Ovary (tissue), 9 donors: ENCODE data around the gene GNAI2. TPM values are rescaled to one million over a fixed set of nuclear protein-coding genes. Genes with fewer than 3 reads are reported as not detected.

Experiments
- DNase-seq, 5 donors: peaks; one replicate each; pipeline ENCODE4 v3.0.0-alpha.2; 2019 to 2020
- H3K27ac ChIP-seq, 2 donors: fragments of 200-600 bp; one replicate each; pipeline versions ENCODE4 v1.5.1 to v1.8.0; 2019 to 2022
- H3K27me3 ChIP-seq: fragments of 200-600 bp; one replicate; pipeline ENCODE4 v1.8.0; 2022
- H3K36me3 ChIP-seq: fragments of 200-600 bp; sonication (generic); one replicate; pipeline ENCODE4 v1.5.1; 2019
- H3K4me1 ChIP-seq: one replicate; pipeline ENCODE4 v1.8.1; 2013; ENCODE audit warnings: mild to moderate bottlenecking, moderate library complexity; ENCODE audit not compliant: insufficient read depth
- H3K4me3 ChIP-seq: fragments of 200-600 bp; sonication (generic); one replicate; pipeline ENCODE4 v1.5.1; 2017
- H3K9me3 ChIP-seq, 2 donors: fragments of 200-600 bp in 1 of 2; sonication (generic) in 1 of 2; one replicate each; pipeline versions ENCODE4 v1.5.1 to v1.8.1; 2013 to 2019; ENCODE audit warnings: mild to moderate bottlenecking in 1 of 2, moderate library complexity in 1 of 2
- EP300 ChIP-seq: sonication (generic); formaldehyde crosslinking; IDR thresholded peaks from one replicate; pipeline ENCODE4 v1.6.1; 2017; ENCODE audit warnings: antibody characterized with exemption
- POLR2A ChIP-seq: fragments of 450-650 bp; IDR thresholded peaks from one replicate; pipeline ENCODE4 v1.6.1; 2017; ENCODE audit warnings: antibody characterized with exemption, mild to moderate bottlenecking, moderate library complexity
- WGBS, 3 donors: extraction: QIAGEN DNeasy Blood & Tissue Kit in 1 of 3; methylation state at CpG; one replicate each; pipeline versions ENCODE4 v1.1.5 to v1.1.7; 2013 to 2017; 5-methylcytosine and 5-hydroxymethylcytosine counted together
- intact Hi-C, 4 donors: fragments of 100-400 bp; cut with DNase I; formaldehyde crosslinking; loops; one replicate each; pipeline versions ENCODE4 v1.11.0 to v1.15.1; 2022 to 2023
- polyA plus RNA-seq, 2 donors: library from polyadenylated mRNA; stranded (reverse); fragments of 200-250 nt in 1 of 2; fragments of 350-450 nt in 1 of 2; fragmentation: Illumina TruSeq in 1 of 2; extraction: RNeasy Lipid Tissue Mini Kit (QIAGEN cat#74804) in 1 of 2; gene quantifications; one replicate each; pipeline ENCODE4 v1.2.3, GENCODE V29; 2013 to 2014
- total RNA-seq, 7 donors: library from RNA; depleted of rRNA in 2 of 7; stranded (reverse); fragments of >200 nt in 2 of 7; fragmentation: NEBNext Ultra II Directional in 3 of 7; extraction: Animal tissue kit (Norgen Biotek cat#: 25700) in 3 of 7; gene quantifications; one replicate each; pipeline versions ENCODE4 v1.1.0 to v1.2.4, GENCODE V29; 2016 to 2023
- TF ChIP-seq, protein P1 (sequence below), 3 donors: fragments of 450-650 bp in 2 of 3; fragments of 200-600 bp in 1 of 3; IDR thresholded peaks; one replicate each; pipeline versions ENCODE4 v1.5.1 to v1.8.0; 2016 to 2022; ENCODE audit warnings: antibody characterized with exemption in 3 of 3, mild to moderate bottlenecking in 1 of 3
- donor health status: DM: no; HTN: no; CAD: no; lungs with moderate emphysema.
- donor health status: DM: no; HTN: no; CAD: no.
- donor health status: Bipolar disorder and iron deficiency.
- donor health status: DM: yes; HTN: yes; CAD: no.
- donor health status: DM: no; HTN: no; CAD: no.
- donor health status: DM: yes; HTN: yes; CAD: no.

The GNAI2 gene
- total and polyA plus RNA-seq, 9 donors = 72.3 to 309 (median 212) TPM

DNA sequence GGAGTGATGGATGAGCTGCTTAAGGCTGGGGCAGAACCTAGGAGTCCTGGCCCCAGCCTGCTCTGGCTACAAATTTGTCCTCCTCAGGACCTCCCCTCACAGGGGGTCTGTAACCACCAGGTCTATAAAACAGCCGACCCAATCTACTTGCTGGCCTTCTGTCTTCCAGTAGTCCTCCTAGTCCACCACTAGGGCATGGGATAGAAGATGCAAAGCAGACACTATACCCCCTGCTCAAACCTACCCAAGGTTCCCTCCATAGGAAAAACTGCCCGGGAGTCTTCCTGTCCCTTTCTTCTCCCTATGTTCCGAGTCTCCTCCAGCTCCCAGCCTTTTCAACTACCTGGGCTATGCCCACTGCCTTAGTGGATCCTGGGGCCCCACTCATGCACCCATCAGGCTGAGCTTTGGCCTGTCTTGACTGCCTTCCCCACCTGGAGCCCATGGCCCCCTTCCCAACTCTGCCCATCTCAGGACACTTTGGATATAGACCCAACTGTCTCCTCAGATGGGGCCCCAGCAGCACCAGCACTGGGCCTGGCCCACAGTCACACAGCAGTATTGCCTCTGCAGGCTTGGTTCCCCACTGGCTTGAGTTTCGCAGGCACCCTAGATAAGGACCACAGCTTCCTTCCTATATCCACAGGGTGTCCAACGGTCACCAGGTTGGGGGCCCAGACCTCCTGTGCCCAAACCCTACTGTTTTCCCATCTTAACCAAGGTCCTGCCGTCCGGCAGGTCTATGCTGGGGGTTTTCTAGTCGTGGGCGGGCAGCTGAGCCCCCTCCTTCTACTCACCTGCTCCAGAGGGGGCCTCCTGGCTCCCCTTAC is 62.1 kb downstream of the GNAI2 start:
- no peaks in the 10 kb centered on the region for H3K36me3 ChIP-seq
- H3K4me3 ChIP-seq = peak overlapping the region; percentile 63
- 36 to 39% (median 36%) methylated on average over 9 of the region's 9 CpGs for WGBS, 3 donors
- peaks cover 8% of the 10 kb centered on the region for H3K4me1 ChIP-seq
- intact Hi-C loops = no loop called here
- peak in 2 of 5 donors; percentile 51 to 52 for DNase-seq
- H3K27ac ChIP-seq = peak overlapping the region; percentile 52 to 81
- H3K9me3 ChIP-seq = no peaks in the 10 kb centered on the region
- H3K27me3 ChIP-seq = no peaks in the 10 kb centered on the region
- TF ChIP-seq, protein P1, sequence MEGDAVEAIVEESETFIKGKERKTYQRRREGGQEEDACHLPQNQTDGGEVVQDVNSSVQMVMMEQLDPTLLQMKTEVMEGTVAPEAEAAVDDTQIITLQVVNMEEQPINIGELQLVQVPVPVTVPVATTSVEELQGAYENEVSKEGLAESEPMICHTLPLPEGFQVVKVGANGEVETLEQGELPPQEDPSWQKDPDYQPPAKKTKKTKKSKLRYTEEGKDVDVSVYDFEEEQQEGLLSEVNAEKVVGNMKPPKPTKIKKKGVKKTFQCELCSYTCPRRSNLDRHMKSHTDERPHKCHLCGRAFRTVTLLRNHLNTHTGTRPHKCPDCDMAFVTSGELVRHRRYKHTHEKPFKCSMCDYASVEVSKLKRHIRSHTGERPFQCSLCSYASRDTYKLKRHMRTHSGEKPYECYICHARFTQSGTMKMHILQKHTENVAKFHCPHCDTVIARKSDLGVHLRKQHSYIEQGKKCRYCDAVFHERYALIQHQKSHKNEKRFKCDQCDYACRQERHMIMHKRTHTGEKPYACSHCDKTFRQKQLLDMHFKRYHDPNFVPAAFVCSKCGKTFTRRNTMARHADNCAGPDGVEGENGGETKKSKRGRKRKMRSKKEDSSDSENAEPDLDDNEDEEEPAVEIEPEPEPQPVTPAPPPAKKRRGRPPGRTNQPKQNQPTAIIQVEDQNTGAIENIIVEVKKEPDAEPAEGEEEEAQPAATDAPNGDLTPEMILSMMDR (IDR thresholded peaks at IDR 0.05) = no peak
- TF ChIP-seq POLR2A = no peak
- no peak for TF ChIP-seq EP300

DNA sequence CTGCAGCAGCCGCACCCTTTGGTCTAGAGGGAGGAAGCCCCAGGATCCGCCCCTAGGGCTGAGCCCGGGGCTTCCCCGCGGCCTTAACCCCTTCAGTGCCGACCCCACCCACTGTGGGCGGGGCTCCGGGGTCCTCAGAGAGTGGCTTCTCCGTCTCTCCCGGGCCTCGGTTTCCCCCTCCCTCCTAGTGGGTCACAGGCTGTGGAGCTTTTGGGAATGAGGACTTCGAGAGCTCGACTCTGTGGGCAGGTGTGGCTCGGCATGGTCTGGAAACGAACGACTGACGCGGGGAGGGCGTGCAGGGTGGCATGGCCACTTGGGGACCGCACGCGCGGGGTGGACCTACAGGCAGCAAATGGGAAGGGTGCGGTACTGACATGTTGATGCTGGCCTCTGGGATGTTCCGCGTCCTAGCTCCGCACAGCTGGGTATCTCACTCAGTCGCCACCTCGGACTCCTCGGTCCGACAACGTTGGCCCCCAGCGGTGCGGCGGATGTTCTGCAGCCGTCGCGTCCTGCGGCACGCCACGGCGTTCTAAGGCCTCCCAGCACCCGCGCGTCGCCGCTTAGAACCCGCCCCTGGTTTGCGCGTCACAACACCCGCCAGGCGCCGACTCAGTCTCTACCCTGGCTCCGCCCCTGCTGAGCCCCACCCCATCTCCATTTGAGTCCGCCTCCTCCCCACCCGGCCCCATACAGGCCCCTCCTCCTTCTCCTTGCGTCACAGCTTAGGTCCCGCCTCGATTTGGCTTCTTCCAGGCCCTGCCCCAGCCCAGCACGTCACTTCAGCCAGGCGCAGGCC is 63.0 kb downstream of the GNAI2 start, which contains the start of the genes HYAL3 and NAA80:
Gene HYAL3, minus strand, starts transcription at position 570 of the 802 bp plus-strand sequence. CDS start 3,803 bp downstream, outside the sequence.
Gene NAA80, minus strand, starts transcription at position 570 of the 802 bp plus-strand sequence. CDS start 1,942 bp downstream, outside the sequence.
- 0% methylated on average over 56 to 61 of the region's 61 CpGs for WGBS, 3 donors
- Histone ChIP-seq H3K4me3 (peak within 1 kb of the TSS; percentile 63), H3K27ac (peak within 1 kb of the TSS; percentile 52 to 81), H3K4me1 (peaks cover 13% of the 10 kb centered on the region), H3K27me3 (no peaks in the 10 kb centered on the region), H3K9me3 (no peaks in the 10 kb centered on the region), H3K36me3 (no peaks in the 10 kb centered on the region)
- peak; percentile 99 to 100 (median 99) for DNase-seq
- intact Hi-C loops = no loop called here
- TF ChIP-seq EP300 (peak; percentile 59), POLR2A (peak; percentile 95)
- TF ChIP-seq, protein P1 (IDR thresholded peaks at IDR 0.05) = peak in 2 of 3 donors; percentile 55 to 67

DNA sequence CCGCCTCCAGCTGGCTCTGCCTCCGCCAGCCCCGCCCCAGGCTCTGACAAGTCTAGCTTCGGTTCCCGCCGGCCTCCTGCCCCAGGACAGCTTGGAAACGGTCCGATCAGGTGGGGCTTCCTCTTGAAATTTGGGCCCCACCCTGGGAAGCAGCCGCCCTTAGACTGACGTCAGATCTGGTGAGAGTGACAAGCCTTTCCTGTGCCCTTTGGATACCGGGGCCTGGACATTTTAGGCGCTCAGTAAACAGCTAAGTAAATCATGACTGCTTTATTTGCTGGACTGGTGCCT is 63.6 kb downstream of the GNAI2 start:
- Histone ChIP-seq H3K9me3 (no peaks in the 10 kb centered on the region), H3K27me3 (no peaks in the 10 kb centered on the region), H3K27ac (peak overlapping the region; percentile 9 to 68), H3K36me3 (no peaks in the 10 kb centered on the region), H3K4me3 (peak overlapping the region; percentile 37), H3K4me1 (peaks cover 13% of the 10 kb centered on the region)
- no peak for DNase-seq
- WGBS, 3 donors = 0 to 2% (median 1%) methylated on average over 12 of the region's 12 CpGs
- TF ChIP-seq, protein P1 (IDR thresholded peaks at IDR 0.05) = no peak
- TF ChIP-seq POLR2A = peak; percentile 19
- intact Hi-C loops = no loop called here

DNA sequence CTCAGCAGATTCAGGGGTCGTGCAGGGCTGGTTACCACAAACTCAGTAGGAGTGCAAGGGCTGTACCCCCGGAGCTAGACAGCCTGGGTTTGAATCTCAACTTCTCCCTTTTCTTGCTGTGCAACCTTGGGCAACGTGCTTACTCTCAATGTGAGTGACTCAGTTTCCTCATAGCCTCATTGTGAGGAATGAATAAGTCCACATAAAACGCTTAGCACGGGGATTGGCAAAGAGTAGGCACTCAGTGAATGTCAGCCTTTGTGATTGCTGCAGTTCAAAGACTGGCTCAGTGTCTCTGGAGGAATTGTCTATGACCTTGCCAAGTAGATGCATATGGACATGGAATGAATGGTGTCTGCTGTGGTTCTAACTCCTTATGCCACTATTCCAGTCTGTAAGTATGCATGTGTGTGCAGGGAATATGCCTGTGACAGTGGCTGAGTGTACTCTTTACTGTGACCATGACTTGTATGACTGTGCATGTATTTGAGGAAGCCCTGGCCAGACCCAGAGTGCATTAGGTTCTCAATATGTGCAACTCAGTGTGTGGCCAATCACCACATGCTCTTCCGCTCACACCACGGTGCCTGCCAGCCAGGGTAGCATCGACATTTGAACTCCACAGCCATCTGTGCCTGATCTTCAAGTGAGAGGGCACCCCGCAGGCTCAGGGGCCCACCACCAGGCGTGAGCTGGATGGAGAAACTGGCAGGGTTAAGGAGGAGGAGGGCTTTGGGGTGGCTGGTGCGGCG is 64.1 kb downstream of the GNAI2 start:
- peak in 2 of 5 donors; percentile 56 to 62 for DNase-seq
- Histone ChIP-seq H3K9me3 (no peaks in the 10 kb centered on the region), H3K27ac (peak overlapping the region; percentile 9 to 68), H3K4me1 (peaks cover 13% of the 10 kb centered on the region), H3K36me3 (no peaks in the 10 kb centered on the region), H3K27me3 (no peaks in the 10 kb centered on the region), H3K4me3 (peak overlapping the region; percentile 37)
- intact Hi-C loops = no loop called here
- WGBS, 3 donors = 49 to 53% (median 52%) methylated on average over 12 of the region's 12 CpGs
- TF ChIP-seq EP300 (no peak), POLR2A (no peak)
- TF ChIP-seq, protein P1 (IDR thresholded peaks at IDR 0.05) = no peak
